Endothelial cell of umbilical vein (primary cell): Measurements from ENCODE around the gene BRF1. TPM values are rescaled to one million over a fixed set of nuclear protein-coding genes. Genes with fewer than 3 reads are reported as not detected.
A peak's percentile ranks its signal among the peaks of the same experiment; 100 is the strongest.

ENCODE experiments used
- BruUV-seq: library from RNA; stranded (reverse); fragments of 400-500 nt; replicated peaks from 2 replicates; lab custom pipeline; 2021; lab: Mats Ljungman, UMichigan
- CTCF ChIA-PET: fragments of 300-600, 350-600 bp; sonication (Branson Sonifier 250); formaldehyde crosslinking; loops from one replicate; lab custom pipeline; 2021; ENCODE audit warnings: antibody characterized with exemption, inconsistent platforms; lab: Charles Lee
- POLR2A ChIA-PET: fragments of 300-600, 350-600 bp; sonication (Branson Sonifier 250); formaldehyde crosslinking; loops from one replicate; lab custom pipeline; 2021; ENCODE audit warnings: antibody characterized with exemption, inconsistent platforms; lab: Charles Lee
- DNase-seq: peaks from one replicate; pipeline ENCODE4 v3.0.0-alpha.2; 2011; ENCODE audit warnings: low read depth, low spot score
- FAIRE-seq: peaks from 2 replicates; lab custom pipeline; 2011; peaks lifted over from hg19 to GRCh38; lab: Jason Lieb, UNC
- H2AFZ ChIP-seq: 2 replicates; pipeline ENCODE4 v1.6.0; 2012; ENCODE audit warnings: low read depth, low read length, control low read depth, inconsistent platforms
- H3K27ac ChIP-seq: 2 replicates; pipeline ENCODE4 v1.5.1; 2011; ENCODE audit warnings: low read depth, mild to moderate bottlenecking, control low read depth, low read length, moderate library complexity; ENCODE audit not compliant: insufficient read depth
- H3K27me3 ChIP-seq, 2 experiments: 2 replicates each; pipeline versions ENCODE4 v1.6.0 to v1.6.1; 2011; ENCODE audit warnings: low read length in 2 of 2, mixed read lengths in 1 of 2; ENCODE audit not compliant: control insufficient read depth in 2 of 2, insufficient read depth in 2 of 2
- H3K36me3 ChIP-seq, 2 experiments: 2 replicates in 1 of 2; 3 replicates in 1 of 2; pipeline ENCODE4 v1.5.1; 2011; ENCODE audit warnings: low read length in 2 of 2, mild to moderate bottlenecking in 1 of 2, moderate library complexity in 1 of 2; ENCODE audit not compliant: control insufficient read depth in 2 of 2, insufficient read depth in 2 of 2; ENCODE audit errors: extremely low read depth in 1 of 2
- H3K4me1 ChIP-seq: 3 replicates; pipeline ENCODE4 v1.5.1; 2011; ENCODE audit warnings: mild to moderate bottlenecking, low read length; ENCODE audit not compliant: control insufficient read depth, insufficient read depth; ENCODE audit errors: extremely low read depth
- H3K4me2 ChIP-seq: 2 replicates; pipeline ENCODE4 v1.6.1; 2011; ENCODE audit warnings: low read length, control low read depth, mixed read lengths; ENCODE audit not compliant: insufficient read depth
- H3K4me3 ChIP-seq, 3 experiments: fragments of 200-600 bp in 1 of 3; sonication (generic), shearing (Covaris generic) in 1 of 3; replicated peaks in 1 of 3; 2 replicates each; pipeline ENCODE4 v1.5.1; 2011 to 2016; ENCODE audit warnings: control low read depth in 3 of 3, low read length in 3 of 3, mild to moderate bottlenecking in 2 of 3, inconsistent platforms in 1 of 3, low read depth in 1 of 3, moderate library complexity in 1 of 3; ENCODE audit not compliant: insufficient read depth in 1 of 3
- H3K79me2 ChIP-seq: 2 replicates; pipeline ENCODE4 v1.6.0; 2012; ENCODE audit warnings: low read length, inconsistent platforms; ENCODE audit not compliant: control insufficient read depth, insufficient read depth
- H3K9ac ChIP-seq: replicated peaks from 2 replicates; pipeline ENCODE3; 2011; ENCODE audit warnings: low read length, control low read depth; ENCODE audit not compliant: insufficient read depth; ENCODE audit errors: extremely low read depth
- H3K9me1 ChIP-seq: replicated peaks from 3 replicates; pipeline ENCODE4 v1.6.0; 2011; ENCODE audit warnings: mild to moderate bottlenecking, low read length; ENCODE audit not compliant: control insufficient read depth, insufficient read depth; ENCODE audit errors: extremely low read depth
- H3K9me3 ChIP-seq: replicated peaks from 2 replicates; pipeline ENCODE4 v1.5.1; 2012; ENCODE audit warnings: low read length, inconsistent platforms; ENCODE audit not compliant: control insufficient read depth, insufficient read depth
- H4K20me1 ChIP-seq: replicated peaks from 2 replicates; pipeline ENCODE3; 2011; ENCODE audit warnings: mild to moderate bottlenecking, low read length; ENCODE audit not compliant: control insufficient read depth, insufficient read depth; ENCODE audit errors: extremely low read depth
- CTCF ChIP-seq, 2 donors: IDR thresholded peaks; 1 replicate in 1 of 2; 2 replicates in 1 of 2; pipeline ENCODE4 v1.5.1; 2011; ENCODE audit warnings: low read length in 2 of 2, mild to moderate bottlenecking in 2 of 2, moderate library complexity in 2 of 2, control low read depth in 1 of 2, inconsistent platforms in 1 of 2, low read depth in 1 of 2; ENCODE audit not compliant: insufficient read depth in 1 of 2; ENCODE audit errors: extremely low read depth in 1 of 2
- EZH2 ChIP-seq: IDR thresholded peaks from 2 replicates; pipeline ENCODE4 v1.6.1; 2012; ENCODE audit warnings: borderline replicate concordance, low read depth, mild to moderate bottlenecking, moderate library complexity, low read length, inconsistent platforms; ENCODE audit not compliant: severe bottlenecking
- FOS ChIP-seq: IDR thresholded peaks from 2 replicates; pipeline ENCODE4 v1.6.1; 2011; ENCODE audit warnings: mild to moderate bottlenecking, low read length, moderate library complexity, borderline replicate concordance; ENCODE audit not compliant: insufficient read depth
- GATA2 ChIP-seq: IDR thresholded peaks from 2 replicates; pipeline ENCODE4 v1.7.0; 2011; ENCODE audit warnings: low read depth, mild to moderate bottlenecking, moderate library complexity, mixed read lengths, low read length; ENCODE audit not compliant: insufficient read length, insufficient read depth
- JUN ChIP-seq: IDR thresholded peaks from 2 replicates; pipeline ENCODE4 v1.6.1; 2011; ENCODE audit warnings: borderline replicate concordance, low read depth; ENCODE audit not compliant: insufficient read length, insufficient read depth
- MYC ChIP-seq: IDR thresholded peaks from one replicate; pipeline ENCODE4 v1.6.1; 2011; ENCODE audit warnings: mild to moderate bottlenecking, low read depth, low read length
- POLR2A ChIP-seq: IDR thresholded peaks from 2 replicates; pipeline ENCODE4 v1.6.1; 2012; ENCODE audit warnings: low read depth, mild to moderate bottlenecking, control low read depth, low read length
- POLR2AphosphoS5 ChIP-seq: IDR thresholded peaks from 2 replicates; pipeline ENCODE4 v1.6.1; 2012; ENCODE audit warnings: low read depth, mild to moderate bottlenecking, control low read depth, low read length, moderate library complexity; ENCODE audit not compliant: insufficient read depth
- dilution Hi-C: fragments of 300-500 bp; cut with MboI; formaldehyde crosslinking; loops from one replicate; pipeline ENCODE4 v1.15.0; 2019; ENCODE audit warnings: low sequenced_read_pairs; ENCODE audit not compliant: extremely low pct_ligation_motif_present
- intact Hi-C: fragments of 100-400 bp; cut with micrococcal nuclease; formaldehyde crosslinking; loops from one replicate; pipeline ENCODE4 v1.10.0; 2022
- polyA plus RNA-seq, 4 experiments: library from polyadenylated mRNA; depleted of rRNA in 3 of 4; stranded (reverse) in 3 of 4; unstranded in 1 of 4; fragments of >200 nt; gene quantifications; 2 replicates each; pipeline versions ENCODE4 v1.2.1 to v1.2.3, GENCODE V29; 2011 to 2012; ENCODE audit warnings: missing spikeins in 1 of 4
- total RNA-seq: library from RNA; stranded (reverse); gene quantifications from 2 replicates; pipeline ENCODE4 v1.2.3, GENCODE V29; 2021
- TF ChIP-seq, protein P1 (sequence below): IDR thresholded peaks from 2 replicates; pipeline ENCODE4 v1.6.1; 2011; ENCODE audit not compliant: insufficient read depth, insufficient read length

Gene BRF1
- total and polyA plus RNA-seq, 2 donors (not counting 3 experiments of a cell fraction or from before 2014, with no cell fraction given), result 19.0 to 47.2 TPM

DNA sequence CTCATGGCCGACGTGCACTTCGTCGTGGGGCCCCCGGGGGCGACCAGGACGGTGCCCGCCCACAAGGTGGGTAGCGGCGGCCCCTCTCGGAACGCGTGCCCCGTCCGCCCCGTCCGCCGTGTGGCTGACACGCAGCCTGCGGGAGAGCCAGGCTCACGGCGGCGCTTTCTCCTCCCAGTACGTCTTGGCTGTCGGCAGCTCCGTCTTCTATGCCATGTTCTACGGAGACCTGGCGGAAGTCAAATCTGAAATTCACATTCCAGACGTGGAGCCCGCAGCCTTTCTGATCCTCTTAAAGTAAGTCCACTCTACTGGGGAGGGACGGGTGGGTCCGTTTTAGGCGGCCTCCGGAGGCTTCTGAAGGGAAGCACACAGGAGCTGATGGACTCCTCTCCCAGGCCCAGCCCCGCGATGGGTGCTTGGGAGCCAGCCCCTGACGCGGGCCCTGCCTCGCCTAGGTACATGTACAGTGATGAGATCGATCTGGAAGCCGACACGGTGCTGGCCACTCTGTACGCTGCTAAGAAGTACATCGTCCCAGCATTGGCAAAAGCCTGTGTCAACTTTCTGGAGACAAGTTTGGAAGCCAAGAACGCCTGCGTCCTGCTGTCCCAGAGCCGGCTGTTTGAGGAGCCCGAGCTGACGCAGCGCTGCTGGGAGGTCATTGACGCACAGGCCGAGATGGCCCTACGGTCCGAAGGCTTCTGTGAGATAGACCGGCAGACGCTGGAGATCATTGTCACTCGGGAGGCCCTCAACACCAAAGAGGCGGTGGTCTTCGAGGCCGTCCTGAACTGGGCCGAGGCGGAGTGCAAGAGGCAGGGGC lies 51.4 kb downstream of the BRF1 start:
- Histone ChIP-seq H4K20me1 (no peaks in the 10 kb centered on the region), H3K27ac (peak overlapping the region; percentile 38), H3K36me3 (peaks cover 2 to 28% of the 10 kb centered on the region in 2 experiments), H3K4me1 (peaks cover 7% of the 10 kb centered on the region), H3K4me2 (peak overlapping the region; percentile 54), H3K27me3 (no peaks in the 10 kb centered on the region), H3K4me3 (peak overlapping the region; percentile 45 to 80 (median 52)), H2AFZ (peak overlapping the region; percentile 4), H3K9me3 (no peaks in the 10 kb centered on the region), H3K79me2 (peaks cover 22% of the 10 kb centered on the region), H3K9ac (peak overlapping the region; percentile 65), H3K9me1 (no peaks in the 10 kb centered on the region)
- dilution Hi-C loops, result no loop called here
- intact Hi-C loops, result loop anchor here (10.0 kb wide), 3 partner anchors 45 to 85 kb away; partner anchors contain the start of genes BRF1 and JAG2
- DNase-seq (peak; percentile 42), FAIRE-seq (peak; percentile 44)
- TF ChIP-seq CTCF (IDR thresholded peaks at IDR 0.05; ENCODE audit: extremely low read depth in 1 of 2, insufficient read depth in 1 of 2, low read depth in 1 of 2, low read length in 2 of 2) (no peak), POLR2A (no peak), GATA2 (no peak), EZH2 (no peak), MYC (no peak), POLR2AphosphoS5 (no peak), JUN (no peak), FOS (no peak)
- TF ChIP-seq, protein P1, sequence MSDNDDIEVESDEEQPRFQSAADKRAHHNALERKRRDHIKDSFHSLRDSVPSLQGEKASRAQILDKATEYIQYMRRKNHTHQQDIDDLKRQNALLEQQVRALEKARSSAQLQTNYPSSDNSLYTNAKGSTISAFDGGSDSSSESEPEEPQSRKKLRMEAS, result no peak
- ChIA-PET CTCF (interaction anchor here (1.0 to 2.9 kb wide), 12 partner anchors 11 to 163 kb away, joined by 3 to 14 read pairs (median 5); partner anchors contain the start of gene JAG2), POLR2A (no interaction called here)
- TSS peak; percentile 29 for BruUV-seq
